HG03097 (cell line): ENCODE measurements around the gene KCNH3.
"Not testable (repeated sequence)": the region's sequence is repeated elsewhere in the genome, so short reads cannot be mapped to it uniquely, and the experiment has no call there.

Experiments used
- ATAC-seq: cut with Tn5 transposase; IDR thresholded peaks from one replicate; pipeline ENCODE4 v1.9.1; 2021; ENCODE audit not compliant: unreplicated experiment, low FRiP score

KCNH3 gene

GRCh38 chr12:49538510-49539403 is at the start of gene KCNH3:
TSS of gene KCNH3 (plus strand) at chr12:49539030. CDS start at chr12:49539417, 387 bp downstream.
- no peak for ATAC-seq

- ATAC-seq: no peak
These were observed 49.7 kb upstream of the KCNH3 start for GRCh38 chr12:49489154-49489553.

- no peak for ATAC-seq
These were observed 49.1 kb upstream of the KCNH3 start for GRCh38 chr12:49489720-49490119.

GRCh38 chr12:49491823-49492222 is 47.0 kb upstream of the KCNH3 start:
- no peak for ATAC-seq

- no peak for ATAC-seq
These were observed 44.9 kb upstream of the KCNH3 start for GRCh38 chr12:49493900-49494299.

- ATAC-seq: no peak
These were observed 42.1 kb upstream of the KCNH3 start for GRCh38 chr12:49496417-49497360.

- ATAC-seq: no peak
These were observed 36.9 kb upstream of the KCNH3 start for GRCh38 chr12:49501895-49502294.

GRCh38 chr12:49502590-49502989 is 36.2 kb upstream of the KCNH3 start:
- ATAC-seq: no peak

- no peak for ATAC-seq
These were observed 35.1 kb upstream of the KCNH3 start for GRCh38 chr12:49503674-49504180.

- ATAC-seq: no peak
These were observed 33.2 kb upstream of the KCNH3 start for GRCh38 chr12:49505672-49506071.

- ATAC-seq: no peak
These were observed 31.7 kb upstream of the KCNH3 start for GRCh38 chr12:49507139-49507538.

GRCh38 chr12:49509681-49510080 is 29.1 kb upstream of the KCNH3 start:
- ATAC-seq: not testable (repeated sequence)

- ATAC-seq: no peak
These were observed 27.4 kb upstream of the KCNH3 start for GRCh38 chr12:49511410-49511809.

GRCh38 chr12:49512546-49512945 is 26.3 kb upstream of the KCNH3 start:
- no peak for ATAC-seq

GRCh38 chr12:49515266-49515665 is 23.6 kb upstream of the KCNH3 start:
- ATAC-seq: no peak

- no peak for ATAC-seq
These were observed 19.8 kb upstream of the KCNH3 start for GRCh38 chr12:49518914-49519573.

GRCh38 chr12:49519574-49519936 is 19.3 kb upstream of the KCNH3 start:
- no peak for ATAC-seq

- ATAC-seq: no peak
These were observed 17.4 kb upstream of the KCNH3 start for GRCh38 chr12:49521389-49521788.

GRCh38 chr12:49524660-49525324 is 14.0 kb upstream of the KCNH3 start:
- ATAC-seq: no peak

- no peak for ATAC-seq
These were observed 12.9 kb upstream of the KCNH3 start for GRCh38 chr12:49525942-49526341.
